Fibroblast of pulmonary artery (primary cell): ENCODE measurements around the gene TRPT1.
A peak's percentile ranks its signal among the peaks of the same experiment; 100 is the strongest.

ENCODE experiments used
- DNase-seq: peaks from one replicate; pipeline ENCODE4 v3.0.0-alpha.2; 2010; ENCODE audit warnings: low read depth
- H3K4me3 ChIP-seq: replicated peaks from 2 replicates; pipeline ENCODE4 v1.5.1; 2011; ENCODE audit warnings: low read depth, mild to moderate bottlenecking, control low read depth, low read length, moderate library complexity
- CTCF ChIP-seq: IDR thresholded peaks from 2 replicates; pipeline ENCODE4 v1.5.1; 2011; ENCODE audit warnings: mild to moderate bottlenecking, control low read depth, low read length, inconsistent platforms; ENCODE audit errors: missing control alignments

Gene TRPT1

GRCh38 chr11:64243236-64243854 lies 17.4 kb upstream of the TRPT1 start:
- no peak for DNase-seq
- no peak overlapping the region for H3K4me3 ChIP-seq
- TF ChIP-seq CTCF, result no peak

- H3K4me3 ChIP-seq, result peak overlapping the region; percentile 84
- TF ChIP-seq CTCF, result no peak
Observed at GRCh38 chr11:64241491-64242374, 15.7 kb upstream of the TRPT1 start.

GRCh38 chr11:64241241-64241490 lies 15.2 kb upstream of the TRPT1 start:
- H3K4me3 ChIP-seq, result peak overlapping the region; percentile 84
- peak; percentile 100 for DNase-seq
- TF ChIP-seq CTCF, result no peak

More at GRCh38 chr11:64241491-64242374, 15.7 kb upstream of the TRPT1 start:
- DNase-seq, result no peak

- TF ChIP-seq CTCF, result no peak
- peak; percentile 97 for DNase-seq
Observed at GRCh38 chr11:64240435-64241240, 14.7 kb upstream of the TRPT1 start, which contains the start of gene FKBP2. Gene FKBP2, plus strand, starts transcription at chr11:64241095. Its CDS starts 1,293 bp downstream, at chr11:64242388.

GRCh38 chr11:64239662-64240434 lies 13.9 kb upstream of the TRPT1 start:
- TF ChIP-seq CTCF, result no peak
- H3K4me3 ChIP-seq, result peak overlapping the region; percentile 84
- no peak for DNase-seq

More at GRCh38 chr11:64240435-64241240, 14.7 kb upstream of the TRPT1 start, which contains the start of gene FKBP2:
- peak within 1 kb of the TSS; percentile 84 for H3K4me3 ChIP-seq

- no peak overlapping the region for H3K4me3 ChIP-seq
Observed at GRCh38 chr11:64238999-64239398, 13.0 kb upstream of the TRPT1 start.

More at GRCh38 chr11:64238999-64239398, 13.0 kb upstream of the TRPT1 start:
- no peak for TF ChIP-seq CTCF
- DNase-seq, result no peak
